ENCODE results near the gene PSMG3. TPM values are rescaled to one million over a fixed set of nuclear protein-coding genes. Genes with fewer than 3 reads are reported as not detected.

Gene PSMG3
- polyA plus RNA-seq, 1 experiment: 31.1 TPM

DNA sequence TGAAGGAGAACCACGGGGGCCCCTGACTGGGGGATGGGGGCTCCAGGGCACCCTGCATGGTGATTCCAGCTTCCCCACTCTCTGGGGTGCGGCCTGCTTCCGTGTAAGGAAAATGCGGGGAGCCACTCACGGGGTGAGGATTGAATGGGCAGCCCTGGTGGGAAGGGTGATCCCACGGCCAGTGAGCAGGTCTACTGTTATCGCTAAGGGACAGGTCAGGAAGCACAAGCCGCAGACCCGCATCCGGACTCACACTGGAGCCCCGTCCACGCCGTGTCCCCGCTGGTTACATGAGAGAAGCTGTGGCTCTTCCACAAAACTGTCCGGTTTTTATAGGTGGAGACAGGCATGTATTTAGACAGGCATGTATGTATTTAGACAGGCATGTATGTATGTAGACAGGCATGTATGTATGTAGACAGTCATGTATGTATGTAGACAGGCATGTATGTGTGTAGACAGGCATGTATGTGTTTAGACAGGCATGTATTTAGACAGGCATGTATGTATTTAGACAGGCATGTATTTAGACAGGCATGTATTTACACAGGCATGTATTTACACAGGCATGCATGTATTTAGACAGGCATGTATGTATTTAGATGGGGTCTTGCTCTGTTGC, 5.7 kb downstream of the PSMG3 start:
- ChIA-PET POLR2A (no interaction called here), CTCF (no interaction called here)
- Histone ChIP-seq H3K27me3 (ENCODE audit: control insufficient read depth, insufficient read depth, low read length) (no peaks in the 10 kb centered on the region), H3K27ac (ENCODE audit: low read depth, low read length) (no peak overlapping the region), H3K9me3 (ENCODE audit: control insufficient read depth, insufficient read depth, low read length) (no peaks in the 10 kb centered on the region; the same call in 1 of the 2 replicates), H3K4me3 (ENCODE audit: low read depth, low read length) (no peak overlapping the region)
- no peak for TF ChIP-seq CTCF (IDR thresholded peaks at IDR 0.05; ENCODE audit: low read depth, low read length)
- no peak for DNase-seq (ENCODE audit: low read depth, low spot score)

GRCh38 chr7:1562597-1563051, 7.2 kb downstream of the PSMG3 start:
- ChIA-PET CTCF (no interaction called here), POLR2A (no interaction called here)
- Histone ChIP-seq H3K27me3 (ENCODE audit: control insufficient read depth, insufficient read depth, low read length) (no peaks in the 10 kb centered on the region), H3K9me3 (ENCODE audit: control insufficient read depth, insufficient read depth, low read length) (no peaks in the 10 kb centered on the region; the same call in 1 of the 2 replicates), H3K27ac (ENCODE audit: low read depth, low read length) (peak overlapping the region; percentile 47), H3K4me3 (ENCODE audit: low read depth, low read length) (no peak overlapping the region)
- peak; percentile 49 for DNase-seq (ENCODE audit: low read depth, low spot score)
- TF ChIP-seq CTCF (IDR thresholded peaks at IDR 0.05; ENCODE audit: low read depth, low read length): no peak

DNA sequence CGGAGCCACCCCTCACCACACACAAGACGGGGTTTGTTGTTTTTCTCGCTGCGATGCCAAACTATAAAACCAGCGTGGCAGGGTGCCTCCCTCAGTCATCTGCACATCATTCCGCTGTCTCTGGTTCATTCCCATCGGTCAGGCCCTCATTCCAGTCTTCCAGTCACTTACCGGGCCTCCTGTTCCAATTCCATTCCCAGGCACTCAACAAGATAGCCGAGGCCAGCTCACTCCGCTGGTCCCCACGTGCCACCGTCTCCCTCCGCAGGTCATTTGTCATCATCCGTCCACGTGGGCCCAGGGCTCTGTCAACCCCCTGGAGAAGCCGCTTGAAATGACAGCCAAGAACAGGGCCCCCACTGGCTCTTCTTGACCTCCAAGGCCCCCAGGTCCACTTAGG, 7.7 kb downstream of the PSMG3 start:
- Histone ChIP-seq H3K27ac (ENCODE audit: low read depth, low read length) (peak overlapping the region; percentile 47), H3K4me3 (ENCODE audit: low read depth, low read length) (no peak overlapping the region), H3K9me3 (ENCODE audit: control insufficient read depth, insufficient read depth, low read length) (no peaks in the 10 kb centered on the region; the same call in 1 of the 2 replicates), H3K27me3 (ENCODE audit: control insufficient read depth, insufficient read depth, low read length) (no peaks in the 10 kb centered on the region)
- ChIA-PET CTCF (no interaction called here), POLR2A (no interaction called here)
- no peak for TF ChIP-seq CTCF (IDR thresholded peaks at IDR 0.05; ENCODE audit: low read depth, low read length)
- DNase-seq (ENCODE audit: low read depth, low spot score): no peak

- no peak for TF ChIP-seq CTCF (IDR thresholded peaks at IDR 0.05; ENCODE audit: low read depth, low read length)
- CTCF ChIA-PET: no interaction called here
- H3K4me3 ChIP-seq (ENCODE audit: low read depth, low read length): no peak overlapping the region
- DNase-seq (ENCODE audit: low read depth, low spot score): no peak
- H3K27ac ChIP-seq (ENCODE audit: low read depth, low read length): no peak overlapping the region
- H3K27me3 ChIP-seq (ENCODE audit: control insufficient read depth, insufficient read depth, low read length): no peaks in the 10 kb centered on the region
- POLR2A ChIA-PET: no interaction called here
- no peaks in the 10 kb centered on the region; the same call in 1 of the 2 replicates for H3K9me3 ChIP-seq (ENCODE audit: control insufficient read depth, insufficient read depth, low read length)
Observed at GRCh38 chr7:1561036-1561940, 8.5 kb downstream of the PSMG3 start.

- Histone ChIP-seq H3K27me3 (ENCODE audit: control insufficient read depth, insufficient read depth, low read length) (no peaks in the 10 kb centered on the region), H3K4me3 (ENCODE audit: low read depth, low read length) (no peak overlapping the region), H3K27ac (ENCODE audit: low read depth, low read length) (no peak overlapping the region), H3K9me3 (ENCODE audit: control insufficient read depth, insufficient read depth, low read length) (no peaks in the 10 kb centered on the region; the same call in 1 of the 2 replicates)
- ChIA-PET CTCF (no interaction called here), POLR2A (no interaction called here)
- TF ChIP-seq CTCF (IDR thresholded peaks at IDR 0.05; ENCODE audit: low read depth, low read length): no peak
- no peak for DNase-seq (ENCODE audit: low read depth, low spot score)
Observed at GRCh38 chr7:1560620-1561031, 9.2 kb downstream of the PSMG3 start.

Measured in AG04450 (cell line).